LNCaP clone FGC (cell line): ENCODE results near the gene TMEM43.

ENCODE experiments used
- DNase-seq: peaks from one replicate; pipeline ENCODE4 v3.0.0-alpha.2; 2011; ENCODE audit warnings: low read depth
- H3K4me3 ChIP-seq: 2 replicates; pipeline ENCODE4 v1.5.1; 2011; ENCODE audit warnings: mild to moderate bottlenecking, low read depth, low read length, control low read depth
- TF ChIP-seq, protein P1 (sequence below): IDR thresholded peaks from 2 replicates; pipeline ENCODE4 v1.5.1; 2012; ENCODE audit warnings: mild to moderate bottlenecking; ENCODE audit not compliant: control insufficient read depth, insufficient read depth; ENCODE audit errors: extremely low read depth

TMEM43 gene

DNA sequence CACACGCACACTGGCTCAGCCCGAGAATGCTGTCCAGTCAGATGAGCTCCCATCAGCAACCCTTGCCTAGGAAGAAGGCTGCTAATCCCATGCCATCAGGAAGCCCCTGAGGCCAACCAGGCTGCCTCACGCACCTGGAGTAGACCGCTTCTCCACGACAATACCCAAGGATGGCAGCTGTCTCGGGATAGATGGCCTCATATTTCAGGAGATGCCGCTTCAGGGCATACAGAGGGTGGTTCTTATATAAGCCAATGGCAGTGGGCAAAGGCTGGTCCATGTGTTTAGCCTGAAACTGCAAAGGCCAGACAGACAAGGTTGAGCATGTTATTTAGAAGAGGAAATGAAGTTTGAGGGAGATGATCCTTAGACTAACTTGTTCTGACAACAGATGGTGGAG is 31.3 kb downstream of the TMEM43 start:
- TF ChIP-seq, protein P1, sequence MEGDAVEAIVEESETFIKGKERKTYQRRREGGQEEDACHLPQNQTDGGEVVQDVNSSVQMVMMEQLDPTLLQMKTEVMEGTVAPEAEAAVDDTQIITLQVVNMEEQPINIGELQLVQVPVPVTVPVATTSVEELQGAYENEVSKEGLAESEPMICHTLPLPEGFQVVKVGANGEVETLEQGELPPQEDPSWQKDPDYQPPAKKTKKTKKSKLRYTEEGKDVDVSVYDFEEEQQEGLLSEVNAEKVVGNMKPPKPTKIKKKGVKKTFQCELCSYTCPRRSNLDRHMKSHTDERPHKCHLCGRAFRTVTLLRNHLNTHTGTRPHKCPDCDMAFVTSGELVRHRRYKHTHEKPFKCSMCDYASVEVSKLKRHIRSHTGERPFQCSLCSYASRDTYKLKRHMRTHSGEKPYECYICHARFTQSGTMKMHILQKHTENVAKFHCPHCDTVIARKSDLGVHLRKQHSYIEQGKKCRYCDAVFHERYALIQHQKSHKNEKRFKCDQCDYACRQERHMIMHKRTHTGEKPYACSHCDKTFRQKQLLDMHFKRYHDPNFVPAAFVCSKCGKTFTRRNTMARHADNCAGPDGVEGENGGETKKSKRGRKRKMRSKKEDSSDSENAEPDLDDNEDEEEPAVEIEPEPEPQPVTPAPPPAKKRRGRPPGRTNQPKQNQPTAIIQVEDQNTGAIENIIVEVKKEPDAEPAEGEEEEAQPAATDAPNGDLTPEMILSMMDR, result no peak
- H3K4me3 ChIP-seq, result no peak overlapping the region
- DNase-seq, result no peak

- H3K4me3 ChIP-seq, result no peak overlapping the region
- TF ChIP-seq, protein P1, result no peak
- no peak for DNase-seq
Observed at GRCh38 chr3:14156843-14157561, 32.1 kb downstream of the TMEM43 start.

DNA sequence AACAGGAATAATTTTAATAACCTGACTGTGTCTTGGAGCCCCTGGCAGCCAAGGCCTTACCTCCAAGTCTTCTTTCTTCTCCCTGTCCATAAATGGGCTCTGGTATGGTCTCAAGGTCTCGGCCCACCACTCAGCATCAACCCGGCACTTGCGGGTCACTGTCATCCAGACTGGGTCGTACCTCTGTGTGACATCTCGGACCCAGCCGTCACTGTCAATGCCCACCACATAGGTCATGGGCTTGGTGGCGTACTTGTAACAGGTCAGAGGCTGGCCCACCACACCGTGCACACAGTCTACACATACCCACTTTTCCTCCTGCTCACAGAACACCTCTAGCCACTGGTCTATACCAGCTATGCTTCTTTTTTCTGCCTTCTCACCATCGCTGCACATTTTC is 33.1 kb downstream of the TMEM43 start:
- DNase-seq, result no peak
- H3K4me3 ChIP-seq, result no peak overlapping the region
- TF ChIP-seq, protein P1, result no peak

DNA sequence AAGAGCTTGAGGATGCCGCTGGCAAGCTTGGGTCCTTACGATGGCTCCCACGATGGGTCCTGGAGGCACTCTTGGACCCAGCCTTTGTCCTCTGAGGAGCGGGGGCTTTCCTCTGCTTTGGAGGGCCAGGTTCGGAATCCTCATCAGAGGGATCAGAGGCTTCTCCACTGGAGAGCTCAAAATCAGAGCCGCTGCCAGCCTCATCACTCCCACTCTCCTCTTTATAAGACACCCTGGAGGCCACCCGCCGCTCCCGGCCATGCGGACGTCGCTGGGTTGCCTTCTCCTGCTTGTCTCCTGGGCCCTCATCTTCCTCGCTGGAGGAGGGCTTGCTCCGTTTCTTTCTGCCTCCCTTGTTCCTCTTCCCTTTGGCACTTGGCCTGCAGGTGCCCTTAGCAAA is 33.5 kb downstream of the TMEM43 start:
- DNase-seq, result no peak
- no peak overlapping the region for H3K4me3 ChIP-seq
- TF ChIP-seq, protein P1, result no peak

GRCh38 chr3:14159426-14159825 is 34.6 kb downstream of the TMEM43 start:
- no peak for DNase-seq
- H3K4me3 ChIP-seq, result no peak overlapping the region
- TF ChIP-seq, protein P1, result no peak

- no peak for DNase-seq
- H3K4me3 ChIP-seq, result no peak overlapping the region
- TF ChIP-seq, protein P1, result no peak
Observed at GRCh38 chr3:14161282-14161681, 36.4 kb downstream of the TMEM43 start.

- TF ChIP-seq, protein P1, result no peak
- no peak for DNase-seq
- no peak overlapping the region for H3K4me3 ChIP-seq
Observed at GRCh38 chr3:14162178-14162577, 37.3 kb downstream of the TMEM43 start.
